ENCODE data around the gene HENMT1. TPM values are rescaled to one million over a fixed set of nuclear protein-coding genes. Genes with fewer than 3 reads are reported as not detected.
"Not testable (repeated sequence)": the region's sequence is repeated elsewhere in the genome, so short reads cannot be mapped to it uniquely, and the experiment has no call there.

HENMT1 gene
- total RNA-seq, 1 experiment from 2014 or later: 11.0 TPM

- no peak for DNase-seq (ENCODE audit: low spot score)
- H3K27ac ChIP-seq (ENCODE audit: low read depth, low read length, poor library complexity, severe bottlenecking): no peak overlapping the region
- CTCF ChIA-PET: no interaction called here
- POLR2A ChIA-PET (ENCODE audit: low non-redundant PET): no interaction called here
- H3K4me1 ChIP-seq (ENCODE audit: insufficient read depth, low read length, poor library complexity, severe bottlenecking): no peaks in the 10 kb centered on the region
- BruUV-seq (replicated peaks): no TSS peak
- TF ChIP-seq CTCF (conservative IDR thresholded peaks at IDR 0.05; ENCODE audit: low read depth, low read length) (no peak), EZH2 (IDR thresholded peaks at IDR 0.05; ENCODE audit: borderline replicate concordance, low read depth, low read length, poor library complexity, severe bottlenecking) (no peak)
- no peaks in the 10 kb centered on the region for H3K9me3 ChIP-seq (ENCODE audit: low read depth, low read length, poor library complexity, severe bottlenecking)
- H3K36me3 ChIP-seq (ENCODE audit: insufficient read depth, low read length, poor library complexity, severe bottlenecking): no peaks in the 10 kb centered on the region
- H3K4me3 ChIP-seq (ENCODE audit: low read depth, low read length, poor library complexity, severe bottlenecking): no peak overlapping the region
- intact Hi-C loops (cut with micrococcal nuclease; ENCODE audit: unreplicated experiment): no loop called here
- no peaks in the 10 kb centered on the region for H3K27me3 ChIP-seq (replicated peaks; ENCODE audit: insufficient read depth, low read depth, low read length, poor library complexity)
Measured at GRCh38 chr1:108669679-108670078, 8.8 kb upstream of the HENMT1 start.

- POLR2A ChIA-PET (ENCODE audit: low non-redundant PET): no interaction called here
- CTCF ChIA-PET: no interaction called here
Measured at GRCh38 chr1:108668777-108669176, 7.9 kb upstream of the HENMT1 start.

GRCh38 chr1:108667422-108667821 is 6.5 kb upstream of the HENMT1 start:
- CTCF ChIA-PET; BruUV-seq (replicated peaks); H3K4me1 ChIP-seq (ENCODE audit: insufficient read depth, low read length, poor library complexity, severe bottlenecking); H3K4me3 ChIP-seq (ENCODE audit: low read depth, low read length, poor library complexity, severe bottlenecking); DNase-seq (ENCODE audit: low spot score); H3K9me3 ChIP-seq (ENCODE audit: low read depth, low read length, poor library complexity, severe bottlenecking); H3K27ac ChIP-seq (ENCODE audit: low read depth, low read length, poor library complexity, severe bottlenecking); POLR2A ChIA-PET (ENCODE audit: low non-redundant PET); H3K27me3 ChIP-seq (replicated peaks; ENCODE audit: insufficient read depth, low read depth, low read length, poor library complexity); intact Hi-C loops (cut with micrococcal nuclease; ENCODE audit: unreplicated experiment); H3K36me3 ChIP-seq (ENCODE audit: insufficient read depth, low read length, poor library complexity, severe bottlenecking): not testable (repeated sequence)

More at GRCh38 chr1:108668777-108669176, 7.9 kb upstream of the HENMT1 start:
- Histone ChIP-seq H3K4me3 (ENCODE audit: low read depth, low read length, poor library complexity, severe bottlenecking) (no peak overlapping the region), H3K36me3 (ENCODE audit: insufficient read depth, low read length, poor library complexity, severe bottlenecking) (no peaks in the 10 kb centered on the region), H3K27me3 (replicated peaks; ENCODE audit: insufficient read depth, low read depth, low read length, poor library complexity) (no peaks in the 10 kb centered on the region), H3K9me3 (ENCODE audit: low read depth, low read length, poor library complexity, severe bottlenecking) (no peaks in the 10 kb centered on the region), H3K4me1 (ENCODE audit: insufficient read depth, low read length, poor library complexity, severe bottlenecking) (no peaks in the 10 kb centered on the region), H3K27ac (ENCODE audit: low read depth, low read length, poor library complexity, severe bottlenecking) (no peak overlapping the region)
- intact Hi-C loops (cut with micrococcal nuclease; ENCODE audit: unreplicated experiment): no loop called here
- no TSS peak for BruUV-seq (replicated peaks)
- no peak for DNase-seq (ENCODE audit: low spot score)
- TF ChIP-seq EZH2 (IDR thresholded peaks at IDR 0.05; ENCODE audit: borderline replicate concordance, low read depth, low read length, poor library complexity, severe bottlenecking): no peak
- TF ChIP-seq CTCF (conservative IDR thresholded peaks at IDR 0.05; ENCODE audit: low read depth, low read length): no peak

- H3K4me1 ChIP-seq (ENCODE audit: insufficient read depth, low read length, poor library complexity, severe bottlenecking): peaks cover 8% of the 10 kb centered on the region
- H3K27me3 ChIP-seq (replicated peaks; ENCODE audit: insufficient read depth, low read depth, low read length, poor library complexity): no peaks in the 10 kb centered on the region
- no peak for TF ChIP-seq EZH2 (IDR thresholded peaks at IDR 0.05; ENCODE audit: borderline replicate concordance, low read depth, low read length, poor library complexity, severe bottlenecking)
- TF ChIP-seq CTCF (conservative IDR thresholded peaks at IDR 0.05; ENCODE audit: low read depth, low read length): no peak
- H3K36me3 ChIP-seq (ENCODE audit: insufficient read depth, low read length, poor library complexity, severe bottlenecking): no peaks in the 10 kb centered on the region
- no peak overlapping the region for H3K27ac ChIP-seq (ENCODE audit: low read depth, low read length, poor library complexity, severe bottlenecking)
- H3K4me3 ChIP-seq (ENCODE audit: low read depth, low read length, poor library complexity, severe bottlenecking): no peak overlapping the region
- POLR2A ChIA-PET (ENCODE audit: low non-redundant PET): no interaction called here
- DNase-seq (ENCODE audit: low spot score): no peak
- CTCF ChIA-PET: no interaction called here
- no peaks in the 10 kb centered on the region for H3K9me3 ChIP-seq (ENCODE audit: low read depth, low read length, poor library complexity, severe bottlenecking)
- intact Hi-C loops (cut with micrococcal nuclease; ENCODE audit: unreplicated experiment): no loop called here
- BruUV-seq (replicated peaks): no TSS peak
Measured at GRCh38 chr1:108665771-108666170, 4.9 kb upstream of the HENMT1 start.
